Inferior parietal cortex (tissue), 1 donor: ENCODE data around the gene UBXN7.
"Not testable (repeated sequence)": the region's sequence is repeated elsewhere in the genome, so short reads cannot be mapped to it uniquely, and the experiment has no call there.

Experiments used
- DNase-seq: peaks from one replicate; pipeline ENCODE4 v3.0.0-alpha.2; 2016; ENCODE audit errors: extremely low spot score

UBXN7 gene

DNA sequence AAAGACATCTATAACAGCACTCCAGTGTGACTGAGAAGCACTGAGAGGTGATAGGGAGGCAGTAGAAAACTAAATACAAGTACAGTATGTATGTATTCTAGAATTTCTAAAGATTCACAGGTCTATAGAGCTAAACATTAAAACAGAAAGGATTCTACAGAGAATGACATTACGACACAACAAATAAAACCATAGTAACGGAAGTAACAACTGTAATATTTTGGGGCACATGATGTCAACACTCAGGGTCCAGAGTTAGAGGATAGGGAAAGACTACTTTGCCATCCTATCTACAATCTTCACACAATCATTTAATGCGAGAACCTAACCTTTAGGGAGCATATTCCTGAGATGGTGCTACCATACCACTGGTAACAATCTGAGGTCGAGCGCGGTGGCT is 13.6 kb downstream of the UBXN7 start:
- DNase-seq, result no peak

DNA sequence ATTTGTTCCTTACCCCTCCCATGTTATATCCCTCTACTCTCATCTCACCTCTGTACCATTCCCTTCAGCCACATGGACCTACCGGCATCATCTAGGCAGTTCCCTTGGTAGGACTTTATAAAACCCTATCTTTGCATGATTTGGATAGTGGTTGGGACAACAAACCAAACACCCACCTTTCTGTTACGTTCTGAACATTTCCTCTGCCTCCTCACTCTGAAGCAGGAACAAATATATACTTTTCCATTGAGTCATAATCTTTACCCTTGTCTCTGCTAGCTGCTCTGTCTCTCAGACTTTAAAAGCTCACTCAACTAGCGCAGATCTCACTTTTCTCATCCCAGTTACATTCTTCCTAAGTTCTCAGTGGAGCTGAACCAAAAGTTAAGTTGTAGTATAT is 17.8 kb downstream of the UBXN7 start:
- no peak for DNase-seq

DNA sequence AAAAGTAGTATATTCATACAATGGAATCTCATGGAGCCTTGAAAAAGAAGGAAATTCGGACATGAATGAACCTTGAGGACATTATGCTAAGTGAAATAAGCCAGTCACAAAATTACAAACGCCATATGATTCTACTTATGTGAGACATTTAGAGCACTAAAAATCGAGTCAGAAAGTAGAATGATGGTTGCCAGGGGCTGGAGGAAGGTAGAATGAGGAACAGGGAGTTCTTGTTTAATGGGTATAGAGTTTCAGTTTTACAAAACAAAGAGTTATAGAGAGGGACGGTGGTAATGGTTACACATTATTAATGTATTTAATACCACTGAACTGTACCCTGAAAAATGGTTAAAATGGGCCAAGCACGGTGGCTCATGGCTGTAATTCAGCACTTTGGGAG is 19.5 kb downstream of the UBXN7 start:
- no peak for DNase-seq

DNA sequence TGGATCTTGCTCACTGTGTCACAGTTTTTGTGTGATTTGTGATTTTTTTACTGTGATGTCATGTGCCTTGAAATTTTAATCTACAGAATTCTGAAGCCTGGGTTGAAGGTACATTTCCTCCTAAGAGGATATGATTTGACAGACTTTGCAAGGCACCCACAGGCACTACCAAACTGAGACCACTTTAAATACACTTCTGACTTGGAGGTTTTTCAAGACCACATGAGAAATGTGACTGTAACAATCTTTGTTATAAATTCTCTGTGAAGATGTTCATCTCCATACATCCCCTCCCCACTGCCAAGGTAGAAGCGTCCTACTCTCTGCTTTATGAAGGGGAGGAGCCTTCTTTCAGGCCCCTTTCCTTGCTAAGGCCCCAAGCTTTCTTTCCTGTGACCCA is 22.8 kb downstream of the UBXN7 start:
- DNase-seq, result no peak

DNA sequence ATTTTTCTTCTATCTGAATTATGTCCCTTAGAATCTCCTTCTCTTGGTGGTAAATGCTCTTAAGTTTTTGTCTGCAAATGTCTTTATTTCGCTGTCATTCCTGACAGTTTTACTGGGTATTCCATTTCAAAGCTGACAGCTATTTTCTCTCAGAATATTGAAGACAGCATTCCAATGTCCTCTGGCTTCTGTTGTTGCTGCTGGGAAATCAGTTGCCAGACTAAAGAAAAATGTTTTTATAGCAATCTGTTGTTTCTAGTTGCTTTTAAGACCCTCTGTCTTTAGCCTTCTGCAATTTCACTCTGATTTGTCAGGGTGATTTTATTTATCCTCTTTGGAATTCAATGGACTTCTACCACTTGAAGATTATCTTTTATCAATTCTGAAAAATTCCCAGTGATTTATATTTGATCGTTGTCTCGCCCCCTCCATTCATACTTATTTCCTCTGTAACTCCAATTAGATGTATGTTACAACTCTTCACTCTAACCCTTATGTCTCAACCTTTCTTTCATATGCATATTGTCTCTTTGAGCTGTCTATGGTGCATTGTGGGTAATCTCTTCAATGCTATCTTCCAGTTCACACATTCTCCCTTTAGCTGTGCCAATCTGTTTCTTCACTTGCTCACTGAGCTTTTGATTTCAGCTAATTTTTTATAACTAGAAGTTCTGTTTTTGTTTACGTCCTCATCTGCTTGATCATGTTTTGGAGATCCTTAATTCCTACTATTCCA is 23.5 kb downstream of the UBXN7 start:
- DNase-seq, result no peak

DNA sequence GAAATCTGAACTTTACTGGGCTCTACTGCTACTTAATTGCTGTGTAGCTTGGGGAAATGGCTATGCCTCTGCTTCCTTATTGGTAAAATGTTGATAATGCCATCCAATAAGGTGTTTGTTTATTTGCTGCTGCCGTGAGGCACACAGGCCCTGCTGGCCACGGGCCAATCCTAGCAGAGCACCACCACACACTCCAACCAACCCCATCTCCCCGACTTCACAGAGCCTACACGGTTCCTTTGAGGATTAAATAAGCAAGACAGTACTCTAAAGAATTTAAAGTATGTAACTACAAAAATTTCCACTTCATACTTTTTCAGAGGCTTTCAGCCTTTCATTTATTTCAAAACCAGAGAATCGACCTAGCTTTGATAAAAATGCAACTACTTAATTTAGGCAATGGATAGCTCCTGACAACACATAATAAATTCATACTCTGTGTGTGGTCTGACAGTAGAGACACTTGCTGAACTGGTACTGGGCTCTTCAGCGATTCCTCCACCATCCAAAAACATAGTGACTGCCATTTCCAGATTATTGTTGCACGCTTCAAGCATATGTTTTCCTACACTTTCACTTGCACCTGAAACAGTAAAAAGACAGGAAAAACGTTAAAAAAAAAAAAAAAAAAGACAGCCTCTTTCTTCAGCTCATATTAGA is 25.3 kb downstream of the UBXN7 start:
- no peak for DNase-seq

DNA sequence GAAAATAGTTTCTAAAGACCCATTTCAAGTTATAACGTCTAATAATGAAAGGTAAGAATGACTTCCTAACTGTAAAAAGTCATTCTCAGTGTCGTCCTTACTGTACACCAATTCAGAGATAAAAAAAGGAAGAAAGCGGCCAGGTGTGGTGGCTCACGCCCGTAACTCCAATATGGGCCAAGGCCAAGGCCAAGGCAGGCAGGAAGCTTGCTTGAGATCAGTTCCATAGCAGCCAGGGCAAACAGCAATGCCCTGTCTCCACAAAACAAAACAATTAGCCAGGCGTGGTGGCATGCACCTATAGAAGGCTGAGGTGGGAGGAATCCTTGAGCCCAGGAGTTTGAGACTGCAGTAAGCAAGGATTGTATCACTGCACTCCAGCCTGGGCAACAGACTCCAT is 31.9 kb downstream of the UBXN7 start:
- DNase-seq, result no peak

DNA sequence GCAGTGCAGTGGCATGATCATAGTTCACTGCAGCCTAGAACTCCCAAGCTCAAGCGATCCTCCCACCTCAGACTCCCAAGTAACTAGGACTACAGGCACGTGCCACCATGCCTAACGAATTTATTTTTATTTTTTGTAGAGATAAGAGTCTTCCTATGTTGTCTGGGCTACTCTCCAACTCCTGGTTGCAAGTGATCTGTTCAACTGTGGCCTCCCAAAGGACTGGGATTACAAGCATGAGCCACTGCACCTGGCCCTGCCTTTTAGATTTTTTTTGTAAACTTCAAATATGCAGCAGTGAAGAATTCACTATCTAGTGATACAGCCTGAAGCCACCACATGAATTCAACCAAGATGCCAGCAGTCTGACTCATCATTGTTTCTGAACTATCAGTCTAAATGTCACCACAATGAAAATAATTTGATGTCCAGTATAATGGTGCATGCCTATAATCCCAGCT is 32.7 kb downstream of the UBXN7 start:
- no peak for DNase-seq

DNA sequence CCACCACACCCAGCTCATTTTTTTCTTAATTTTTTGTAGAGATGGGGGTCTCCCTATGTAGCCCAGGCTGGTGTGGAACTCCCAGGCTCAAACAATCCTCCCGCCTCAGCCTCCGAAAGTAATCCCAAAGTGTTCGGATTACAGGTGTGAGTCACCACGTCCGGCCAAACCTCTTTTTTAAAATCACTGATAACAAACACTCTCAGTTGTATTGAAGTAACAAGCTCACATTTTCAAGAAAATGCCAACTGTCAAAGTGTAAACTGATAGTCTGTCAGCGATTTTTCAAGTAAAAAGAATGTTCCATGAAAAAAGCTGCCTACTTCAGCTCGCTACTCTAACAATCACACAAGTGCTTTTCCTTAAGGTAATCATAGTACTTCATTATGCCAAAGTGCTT is 33.4 kb downstream of the UBXN7 start:
- no peak for DNase-seq

DNA sequence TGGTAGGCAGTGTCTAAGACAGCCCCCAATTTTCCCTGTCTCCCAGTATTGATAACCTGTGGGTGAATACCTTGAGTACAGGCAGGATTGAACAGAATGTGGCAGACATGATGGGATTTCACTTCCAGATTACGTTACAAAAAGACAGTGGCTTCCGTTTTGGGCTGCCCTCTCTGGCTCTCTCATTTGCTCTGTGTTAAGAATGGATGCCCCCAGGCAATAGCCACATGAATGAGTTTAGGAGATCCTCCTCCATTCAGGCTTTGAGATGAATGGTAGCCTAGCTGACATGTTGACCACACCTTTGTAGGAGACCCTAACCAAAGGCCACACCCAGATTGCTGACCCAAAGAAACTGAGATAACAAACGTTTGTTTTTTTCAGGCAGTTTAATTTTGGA is 34.3 kb downstream of the UBXN7 start:
- DNase-seq, result no peak

DNA sequence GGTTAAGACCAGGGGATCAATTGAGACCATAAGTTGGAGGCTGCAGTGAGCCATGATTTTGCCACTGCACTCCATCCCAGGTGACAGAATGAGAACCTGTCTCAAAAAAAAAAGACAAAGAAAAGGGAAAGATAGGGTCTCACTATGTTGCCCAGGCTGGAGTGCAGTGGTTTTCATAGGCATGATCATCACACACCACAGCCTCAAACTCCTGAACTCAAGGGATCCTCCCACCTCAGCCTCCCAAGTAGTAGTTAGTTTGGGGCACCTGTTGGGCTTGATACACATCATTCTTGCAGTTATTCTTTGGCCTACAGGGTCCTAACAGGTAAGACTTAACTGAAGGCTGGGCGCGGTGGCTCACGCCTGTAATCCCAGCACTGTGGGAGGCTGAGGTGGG is 42.1 kb downstream of the UBXN7 start:
- no peak for DNase-seq

DNA sequence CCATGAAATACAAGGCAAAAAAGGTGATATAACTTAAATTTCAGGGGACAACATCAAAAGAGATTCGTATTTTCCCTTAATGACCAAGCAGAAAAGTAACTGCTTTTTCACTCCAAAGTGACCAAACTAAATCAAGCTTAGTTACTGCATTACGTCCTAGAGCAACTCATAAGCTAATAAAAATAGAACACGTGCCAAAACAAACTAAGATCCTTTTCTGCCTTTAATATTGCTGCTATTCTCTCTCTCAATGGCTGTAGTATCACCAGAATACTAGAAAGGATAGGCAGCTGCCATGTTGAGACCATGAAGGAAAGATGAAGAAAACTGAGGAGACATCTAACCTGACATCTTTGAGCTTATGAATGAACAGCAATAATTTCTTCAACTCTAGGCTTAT is 43.3 kb downstream of the UBXN7 start:
- DNase-seq, result no peak

DNA sequence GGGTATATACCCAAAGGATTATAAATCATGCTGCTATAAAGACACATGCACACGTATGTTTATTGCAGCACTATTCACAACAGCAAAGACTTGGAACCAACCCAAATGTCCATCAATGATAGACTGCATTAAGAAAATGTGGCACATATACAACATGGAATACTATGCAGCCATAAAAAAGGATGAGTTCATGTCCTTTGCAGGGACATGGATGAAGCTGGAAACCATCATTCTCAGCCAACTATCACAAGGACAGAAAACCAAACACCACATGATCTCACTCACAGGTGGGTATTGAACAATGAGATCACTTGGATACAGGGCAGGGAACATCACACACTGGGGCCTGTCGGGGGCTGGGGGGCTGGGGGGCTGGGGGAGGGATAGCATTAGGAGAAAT is 44.3 kb downstream of the UBXN7 start:
- not testable (repeated sequence) for DNase-seq

DNA sequence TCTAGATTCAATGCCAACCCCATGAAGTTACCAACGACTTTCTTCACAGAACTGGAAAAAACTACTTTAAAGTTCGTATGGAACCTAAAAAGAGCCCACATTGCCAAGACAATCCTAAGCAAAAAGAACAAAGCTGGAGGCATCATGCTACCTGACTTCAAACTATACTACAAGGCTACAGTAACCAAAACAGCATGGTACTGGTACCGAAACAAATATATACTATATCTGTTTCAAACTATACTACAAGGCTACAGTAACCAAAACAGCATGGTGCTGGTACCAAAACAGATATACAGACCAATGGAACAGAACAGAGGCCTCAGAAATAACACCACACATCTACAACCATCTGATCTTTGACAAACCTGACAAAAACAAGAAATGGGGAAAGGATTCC is 45.4 kb downstream of the UBXN7 start:
- DNase-seq, result not testable (repeated sequence)

DNA sequence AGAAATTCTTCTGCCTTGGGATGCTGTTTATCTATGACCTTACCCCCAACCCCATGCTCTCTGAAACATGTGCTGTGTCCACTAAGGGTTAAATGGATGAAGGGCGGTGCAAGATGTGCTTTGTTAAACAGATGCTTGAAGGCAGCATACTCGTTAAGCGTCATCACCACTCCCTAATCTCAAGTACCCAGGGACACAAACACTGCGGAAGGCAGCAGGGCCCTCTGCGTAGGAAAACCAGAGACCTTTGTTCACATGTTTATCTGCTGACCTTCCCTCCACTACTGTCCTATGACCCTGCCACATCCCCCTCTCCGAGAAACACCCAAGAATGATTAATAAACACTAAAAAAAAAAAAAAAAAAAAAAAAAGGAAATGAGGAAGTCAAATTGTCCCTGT is 46.2 kb downstream of the UBXN7 start:
- DNase-seq, result not testable (repeated sequence)

DNA sequence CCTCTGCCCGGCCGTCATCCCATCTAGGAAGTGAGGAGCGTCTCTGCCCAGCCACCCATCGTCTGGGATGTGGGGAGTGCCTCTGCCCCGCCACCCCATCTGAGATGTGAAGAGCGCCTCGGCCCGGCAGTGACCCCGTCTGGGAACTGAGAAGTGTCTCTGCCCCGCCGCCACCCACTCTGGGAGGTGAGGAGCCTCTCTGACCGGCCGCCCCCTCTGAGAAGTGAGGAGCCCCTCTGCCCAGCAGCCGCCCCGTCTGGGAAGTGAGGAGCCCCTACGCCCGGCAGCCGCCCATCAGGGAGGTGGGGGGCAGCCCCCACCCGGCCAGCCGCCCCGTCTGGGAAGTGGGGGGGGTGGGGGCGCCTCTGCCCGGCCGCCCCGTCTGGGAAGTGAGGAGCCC is 46.8 kb downstream of the UBXN7 start:
- not testable (repeated sequence) for DNase-seq

DNA sequence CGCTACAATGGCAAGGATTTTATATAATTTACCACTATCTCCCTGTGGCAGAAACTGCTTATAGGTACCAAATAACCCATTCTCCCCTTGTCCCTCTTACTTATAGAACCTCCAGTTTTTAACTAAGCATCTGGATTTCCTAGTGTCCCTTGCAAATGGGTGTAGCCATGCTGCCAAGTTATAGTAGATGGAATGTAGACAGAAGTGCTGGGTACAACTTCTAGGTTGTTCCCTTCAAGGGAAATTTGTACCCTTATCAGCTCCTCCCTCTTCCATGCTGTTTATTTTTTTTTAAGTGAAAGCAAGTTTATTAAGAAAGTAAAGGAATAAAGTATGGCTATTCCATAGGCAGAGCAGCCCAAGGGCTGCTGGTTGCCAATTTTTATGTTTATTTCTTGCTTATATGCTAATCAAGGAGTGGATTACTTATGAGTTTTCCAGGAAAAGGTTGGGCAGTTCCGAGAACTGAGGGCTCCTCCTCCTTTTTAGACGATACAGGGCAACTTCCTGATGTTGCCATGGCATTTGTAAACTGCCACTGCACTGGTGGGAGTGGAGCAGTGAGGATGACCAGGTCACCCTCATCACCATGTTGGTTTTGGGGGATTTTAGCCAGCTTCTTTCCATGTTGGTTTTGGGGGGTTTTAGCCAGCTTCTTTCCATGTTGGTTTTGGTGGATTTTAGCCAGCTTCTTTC is 53.9 kb downstream of the UBXN7 start:
- DNase-seq, result peak; percentile 15

DNA sequence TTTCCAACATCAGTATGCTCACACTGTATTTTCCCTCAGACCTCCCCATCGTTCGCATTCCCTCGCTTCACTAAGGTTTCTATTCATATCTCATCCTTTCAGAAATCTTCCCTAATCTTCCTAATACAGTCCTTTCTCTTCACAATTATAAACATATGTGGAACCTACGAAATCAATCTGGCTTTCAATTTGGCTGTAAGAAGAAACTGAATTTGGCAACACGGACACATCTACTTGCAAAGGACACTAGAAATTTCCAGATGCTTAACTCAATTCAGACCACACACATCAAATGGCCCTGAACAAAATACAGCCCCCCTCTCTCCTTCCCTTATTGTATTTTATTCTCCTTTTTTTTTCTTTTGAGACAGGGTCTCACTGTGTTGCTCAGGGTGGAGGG is 54.9 kb downstream of the UBXN7 start:
- DNase-seq, result no peak

DNA sequence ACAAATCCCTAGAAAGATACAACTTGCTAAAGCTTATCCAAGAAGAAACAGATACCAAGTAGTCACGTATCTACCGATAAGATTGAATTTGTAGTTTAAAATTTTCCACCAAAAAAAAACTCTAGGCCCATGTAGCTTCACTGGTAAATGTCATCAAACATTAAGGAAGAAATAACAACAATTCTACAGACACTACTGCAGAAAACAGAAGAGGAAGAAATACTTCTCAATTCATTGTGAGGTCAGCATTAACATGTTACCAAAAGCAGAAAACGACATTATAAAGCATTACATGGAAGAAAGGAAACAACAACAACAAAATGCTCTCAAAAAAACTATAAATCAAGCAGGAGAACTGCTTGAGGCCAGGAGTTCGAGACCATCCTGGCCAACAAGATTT is 66.5 kb downstream of the UBXN7 start:
- no peak for DNase-seq

DNA sequence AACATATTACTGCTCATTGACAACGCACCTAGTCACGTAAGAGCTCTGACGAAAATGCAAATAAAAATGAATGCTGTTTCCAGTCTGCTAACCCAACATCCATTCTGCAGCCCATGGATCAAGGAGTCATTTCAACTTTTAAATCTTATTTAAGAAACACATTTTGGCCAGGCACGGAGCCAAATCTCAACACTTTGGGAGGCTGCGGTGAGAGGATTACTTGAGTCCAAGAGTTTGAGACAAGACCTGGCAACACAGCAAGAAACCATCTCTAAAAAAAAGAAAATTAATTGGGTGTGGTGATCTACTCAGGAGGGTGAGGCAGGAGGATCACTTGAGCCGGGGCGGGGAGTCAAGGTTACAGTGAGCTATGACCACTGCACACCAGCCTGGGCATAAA is 71.6 kb downstream of the UBXN7 start:
- DNase-seq, result no peak

DNA sequence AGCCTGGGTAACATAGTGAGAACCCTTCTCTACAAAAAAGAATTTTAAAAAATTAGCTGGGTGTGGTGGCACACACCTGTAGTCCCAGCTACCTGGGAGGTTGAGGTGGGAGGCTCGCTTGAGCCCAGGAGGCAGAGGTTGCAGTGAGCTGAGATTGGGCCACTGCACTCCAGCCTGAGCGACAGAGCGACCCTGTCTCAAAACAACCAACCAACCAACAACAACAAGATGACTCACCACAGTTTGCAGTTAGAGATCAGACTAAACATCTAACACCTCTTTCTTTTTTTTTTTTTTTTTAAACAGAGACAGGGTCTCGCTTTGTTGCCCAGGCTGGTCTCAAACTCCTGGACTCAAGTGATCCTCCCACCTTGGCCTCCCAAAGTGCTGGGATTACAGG is 73.7 kb downstream of the UBXN7 start:
- not testable (repeated sequence) for DNase-seq

DNA sequence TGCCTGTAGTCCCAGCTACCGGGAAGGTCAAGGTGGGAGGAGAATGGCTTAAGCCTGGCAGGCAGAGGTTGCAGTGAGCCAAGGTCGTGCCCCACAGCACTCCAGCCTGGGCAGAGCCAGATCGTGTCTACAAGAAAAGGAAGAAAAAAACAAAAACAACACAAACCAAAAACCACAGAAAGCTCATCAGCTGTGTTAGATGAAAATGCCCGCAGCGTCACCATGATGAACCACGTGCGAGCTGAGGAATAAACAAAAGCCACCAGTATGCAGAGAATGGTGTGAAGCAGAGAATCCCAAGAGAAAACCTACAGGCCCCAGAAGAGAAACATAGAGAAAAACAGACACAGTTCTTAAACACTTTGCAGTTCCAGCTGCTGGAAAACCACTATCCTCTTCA is 74.3 kb downstream of the UBXN7 start:
- DNase-seq, result no peak

DNA sequence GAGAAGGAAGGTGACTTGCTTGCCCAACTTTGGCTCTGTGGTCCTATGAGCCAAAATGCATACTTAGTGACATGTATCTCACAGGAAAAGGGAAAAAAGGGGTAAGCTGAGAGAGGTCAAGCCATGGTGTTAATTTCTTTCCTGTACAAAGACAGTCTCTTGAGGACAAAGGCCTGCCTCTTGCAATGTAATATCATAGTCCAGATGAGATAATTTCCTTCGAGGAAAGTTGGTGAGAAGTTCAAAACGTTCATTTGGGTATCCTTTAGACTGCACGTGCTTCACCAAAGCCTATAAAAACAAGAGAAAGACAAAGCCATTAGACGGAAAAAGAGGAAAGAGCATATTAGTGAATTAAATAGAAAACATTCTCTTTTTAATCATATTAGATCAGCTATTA is 75.7 kb downstream of the UBXN7 start:
- no peak for DNase-seq
